Esophagus muscularis mucosa (tissue), 4 donors: ENCODE measurements around the gene RASL11B. TPM values are rescaled to one million over a fixed set of nuclear protein-coding genes. Genes with fewer than 3 reads are reported as not detected.

Source experiments
- DNase-seq: peaks from one replicate; pipeline ENCODE4 v3.0.0-alpha.2; 2017; ENCODE audit errors: extremely low spot score
- H3K27ac ChIP-seq, 4 donors: fragments of 200-600 bp; sonication (generic); replicated peaks in 1 of 4; 1 replicate in 3 of 4; 2 replicates in 1 of 4; pipeline ENCODE4 v1.5.1; 2016 to 2019; ENCODE audit warnings: mild to moderate bottlenecking in 1 of 4
- H3K27me3 ChIP-seq, 4 donors: fragments of 200-600 bp; sonication (generic); one replicate each; pipeline versions ENCODE4 v1.5.1 to v1.6.0; 2016 to 2019
- H3K36me3 ChIP-seq, 4 donors: fragments of 200-600 bp; sonication (generic); one replicate each; pipeline ENCODE4 v1.5.1; 2016 to 2019
- H3K4me1 ChIP-seq, 4 donors: fragments of 200-600 bp; sonication (generic); one replicate each; pipeline ENCODE4 v1.5.1; 2016 to 2019
- H3K4me3 ChIP-seq, 4 donors: fragments of 200-600 bp; sonication (generic); 1 replicate in 2 of 4; 2 replicates in 2 of 4; pipeline ENCODE4 v1.5.1; 2016 to 2019; ENCODE audit warnings: mild to moderate bottlenecking in 4 of 4, moderate library complexity in 1 of 4
- H3K9me3 ChIP-seq, 4 donors: fragments of 200-600 bp; sonication (generic); 1 replicate in 3 of 4; 2 replicates in 1 of 4; pipeline ENCODE4 v1.5.1; 2016 to 2019
- CTCF ChIP-seq, 3 experiments: fragments of 200-600 bp in 2 of 3; fragments of 450-650 bp in 1 of 3; sonication (generic) in 2 of 3; IDR thresholded peaks; one replicate each; pipeline ENCODE4 v1.5.1; 2017 to 2019; ENCODE audit warnings: antibody characterized with exemption in 3 of 3, mild to moderate bottlenecking in 2 of 3, moderate library complexity in 1 of 3
- EP300 ChIP-seq: sonication (generic); formaldehyde crosslinking; IDR thresholded peaks from one replicate; pipeline ENCODE4 v1.6.1; 2017; ENCODE audit warnings: antibody characterized with exemption
- POLR2A ChIP-seq: fragments of 450-650 bp; IDR thresholded peaks from one replicate; pipeline ENCODE4 v1.6.1; 2017; ENCODE audit warnings: antibody characterized with exemption, moderate library complexity, mild to moderate bottlenecking, low read depth
- POLR2AphosphoS5 ChIP-seq, 2 donors: sonication (generic); formaldehyde crosslinking; IDR thresholded peaks; one replicate each; pipeline ENCODE4 v1.6.1; 2017; ENCODE audit warnings: antibody characterized with exemption in 2 of 2
- WGBS: methylation state at CpG from one replicate; pipeline ENCODE4 v1.1.5; 2018; 5-methylcytosine and 5-hydroxymethylcytosine counted together
- intact Hi-C: fragments of 100-400 bp; cut with DNase I; formaldehyde crosslinking; loops from one replicate; pipeline ENCODE4 v1.15.1; 2023
- total RNA-seq, 4 donors: library from RNA; depleted of rRNA; stranded (reverse); fragments of >200 nt; gene quantifications; one replicate each; pipeline versions ENCODE4 v1.1.0 to v1.2.1, GENCODE V29; 2016

RASL11B gene
- total RNA-seq, 4 donors from 2014 or later = 0.83 to 2.3 (median 1.3) TPM

GRCh38 chr4:52838729-52839586 is 23.2 kb upstream of the RASL11B start:
- H3K27ac ChIP-seq = no peak overlapping the region
- 89% methylated on average over 10 of the region's 10 CpGs for WGBS

GRCh38 chr4:52840531-52841370 is 21.4 kb upstream of the RASL11B start:
- intact Hi-C loops = no loop called here
- TF ChIP-seq CTCF (IDR thresholded peaks at IDR 0.05) (no peak), EP300 (no peak), POLR2AphosphoS5 (IDR thresholded peaks at IDR 0.05) (no peak), POLR2A (no peak)
- no peak overlapping the region for H3K27ac ChIP-seq
- no peak overlapping the region for H3K4me3 ChIP-seq
- no peaks in the 10 kb centered on the region for H3K36me3 ChIP-seq
- no peak for DNase-seq
- peaks cover 16 to 35% (median 18%) of the 10 kb centered on the region in 4 donors for H3K4me1 ChIP-seq
- H3K27me3 ChIP-seq = no peaks in the 10 kb centered on the region
- H3K9me3 ChIP-seq = no peaks in the 10 kb centered on the region
- 90% methylated on average over 9 of the region's 9 CpGs for WGBS

More at GRCh38 chr4:52838729-52839586, 23.2 kb upstream of the RASL11B start:
- H3K9me3 ChIP-seq = no peaks in the 10 kb centered on the region
- DNase-seq = no peak
- no peaks in the 10 kb centered on the region for H3K36me3 ChIP-seq
- peaks cover 16 to 35% (median 18%) of the 10 kb centered on the region in 4 donors for H3K4me1 ChIP-seq
- no peak for TF ChIP-seq EP300
- TF ChIP-seq POLR2A = no peak
- TF ChIP-seq POLR2AphosphoS5 (IDR thresholded peaks at IDR 0.05) = no peak
- no peak for TF ChIP-seq CTCF (IDR thresholded peaks at IDR 0.05)
- no peak overlapping the region for H3K4me3 ChIP-seq
- no peaks in the 10 kb centered on the region for H3K27me3 ChIP-seq
- intact Hi-C loops = no loop called here

GRCh38 chr4:52841682-52842456 is 20.2 kb upstream of the RASL11B start:
- intact Hi-C loops = no loop called here
- H3K27ac ChIP-seq = peak overlapping the region in 3 of 4 donors; percentile 9 to 48 (median 28)
- no peaks in the 10 kb centered on the region for H3K27me3 ChIP-seq
- no peaks in the 10 kb centered on the region for H3K9me3 ChIP-seq
- no peak for DNase-seq
- H3K4me3 ChIP-seq = peak overlapping the region in 1 of 4 donors; percentile 9
- no peaks in the 10 kb centered on the region for H3K36me3 ChIP-seq
- WGBS = 40% methylated on average over 15 of the region's 18 CpGs
- peaks cover 16 to 35% (median 21%) of the 10 kb centered on the region in 4 donors for H3K4me1 ChIP-seq
- TF ChIP-seq POLR2AphosphoS5 (IDR thresholded peaks at IDR 0.05) (peak in 1 of 2 donors; percentile 27), CTCF (IDR thresholded peaks at IDR 0.05) (no peak)

- Histone ChIP-seq H3K4me3 (no peak overlapping the region), H3K27me3 (no peaks in the 10 kb centered on the region), H3K4me1 (peaks cover 16 to 34% (median 22%) of the 10 kb centered on the region in 4 donors), H3K9me3 (no peaks in the 10 kb centered on the region), H3K27ac (no peak overlapping the region), H3K36me3 (no peaks in the 10 kb centered on the region)
- DNase-seq = no peak
- 74% methylated on average over 3 of the region's 3 CpGs for WGBS
- TF ChIP-seq POLR2A = no peak
- TF ChIP-seq POLR2AphosphoS5 (IDR thresholded peaks at IDR 0.05) = no peak
- no peak for TF ChIP-seq EP300
- no peak for TF ChIP-seq CTCF (IDR thresholded peaks at IDR 0.05)
- intact Hi-C loops = no loop called here
These were observed 19.3 kb upstream of the RASL11B start for GRCh38 chr4:52842792-52843191.
